Measurements from ENCODE around the gene LILRB2. TPM values are rescaled to one million over a fixed set of nuclear protein-coding genes. Genes with fewer than 3 reads are reported as not detected.
"Not testable (repeated sequence)": the region's sequence is repeated elsewhere in the genome, so short reads cannot be mapped to it uniquely, and the experiment has no call there.

Gene LILRB2
- total RNA-seq = not detected

DNA sequence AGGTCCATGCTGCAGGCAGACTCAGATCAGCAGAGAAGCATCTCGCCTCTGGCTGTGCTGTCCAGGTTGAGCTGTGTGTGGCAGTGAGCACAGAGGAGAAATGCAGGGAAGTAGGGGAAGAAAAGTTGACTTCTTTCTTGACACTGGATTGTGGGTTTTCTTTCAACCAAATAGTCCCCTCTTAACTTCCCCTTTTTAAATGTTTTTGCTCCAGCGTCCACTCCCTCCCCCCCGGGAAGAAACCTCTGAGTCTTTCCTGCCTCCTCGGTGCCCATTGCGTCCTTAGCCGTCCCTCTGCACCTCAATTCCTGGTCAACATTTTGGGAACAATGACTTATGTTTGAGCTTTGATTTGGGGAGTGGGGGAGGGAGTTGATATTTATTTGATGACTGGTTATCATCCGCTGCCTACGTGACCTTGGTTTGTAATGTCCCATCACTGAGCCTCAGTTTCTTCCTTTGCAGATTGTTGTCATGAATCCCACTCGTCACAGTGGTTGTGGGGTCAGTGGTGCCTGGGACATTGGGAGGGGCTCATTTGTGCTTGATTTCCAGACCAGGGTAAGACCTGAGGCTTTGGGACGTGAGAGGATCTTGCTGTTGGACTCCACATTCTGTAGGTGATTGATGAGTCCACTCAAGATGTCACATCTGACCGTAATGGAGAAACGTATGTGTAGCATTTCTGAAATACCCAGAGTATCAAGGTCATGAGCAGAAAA, at the start of gene LILRB2:
TSS of gene LILRB2 (minus strand) at position 104 of the 722 bp plus-strand sequence. CDS start 614 bp downstream, outside the sequence.
- Mint-ChIP-seq H3K36me3 (ENCODE audit: insufficient read depth) (no peaks in the 10 kb centered on the region), H3K27me3 (ENCODE audit: low read depth) (peaks cover 42% of the 10 kb centered on the region), H3K9me3 (no peaks in the 10 kb centered on the region), H3K4me1 (ENCODE audit: low read depth) (peaks cover 7% of the 10 kb centered on the region), H3K4me3 (no peak within 1 kb of the TSS)
- ATAC-seq (no peak), DNase-seq (no peak)

DNA sequence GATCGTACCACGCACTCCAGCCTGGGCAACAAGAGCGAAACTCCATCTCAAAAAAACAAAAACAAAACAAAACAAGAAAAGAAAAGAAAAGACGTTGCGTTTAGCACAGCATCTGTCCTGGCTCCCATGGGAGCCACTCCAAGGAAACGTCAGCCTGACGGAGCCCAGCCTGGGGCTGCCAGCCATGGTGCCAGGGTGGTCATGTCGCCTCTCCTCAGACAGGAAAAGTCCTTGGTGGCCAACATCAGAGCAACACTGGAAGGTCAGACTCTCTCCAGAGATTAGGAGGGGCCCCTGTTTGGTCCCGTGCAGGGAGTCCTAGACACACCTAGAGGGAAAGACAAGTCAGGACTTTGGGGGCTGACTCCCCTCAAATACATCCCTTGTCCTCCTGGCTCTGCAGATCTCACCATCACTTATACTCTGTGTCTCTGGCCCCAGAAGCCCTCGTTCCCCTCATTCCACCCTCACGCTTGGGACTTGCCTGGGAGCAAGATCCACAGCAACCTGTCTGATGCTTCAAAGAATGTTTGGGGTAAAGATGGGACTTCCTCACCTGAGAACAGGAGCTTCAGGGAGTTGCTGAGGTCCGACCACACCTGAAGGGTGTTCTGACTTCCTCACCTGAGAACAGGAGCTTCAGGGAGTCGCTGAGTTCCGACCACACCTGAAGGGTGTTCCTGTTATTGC, 48.7 kb upstream of the LILRB2 start:
- Mint-ChIP-seq H3K4me1 (ENCODE audit: low read depth) (peaks cover 29% of the 10 kb centered on the region), H3K4me3 (no peak overlapping the region), H3K27me3 (ENCODE audit: low read depth) (peaks cover 4% of the 10 kb centered on the region), H3K9me3 (no peaks in the 10 kb centered on the region), H3K36me3 (ENCODE audit: insufficient read depth) (no peaks in the 10 kb centered on the region)
- DNase-seq (no peak), ATAC-seq (no peak)

DNA sequence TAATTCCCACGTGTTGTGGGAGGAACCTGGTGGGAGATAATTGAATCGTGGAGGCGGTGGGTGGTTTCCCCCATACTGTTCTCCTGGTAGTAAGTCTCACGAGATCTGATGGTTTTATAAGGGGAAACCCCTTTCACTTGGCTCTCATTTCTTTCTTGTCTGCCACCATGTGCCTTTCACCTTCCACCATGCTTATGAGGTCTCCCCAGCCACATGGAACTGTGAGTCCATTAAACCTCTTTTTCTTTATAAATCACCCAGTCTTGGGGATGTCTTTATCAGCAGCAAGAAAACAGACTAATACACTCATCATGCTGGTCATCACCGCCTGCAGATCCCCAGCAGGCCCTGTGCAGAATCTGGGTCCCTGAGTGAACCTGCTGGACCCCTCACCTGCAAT, 47.9 kb upstream of the LILRB2 start:
- H3K4me1 Mint-ChIP-seq (ENCODE audit: low read depth) = peaks cover 29% of the 10 kb centered on the region
- not testable (repeated sequence) for DNase-seq; H3K9me3 Mint-ChIP-seq; H3K36me3 Mint-ChIP-seq (ENCODE audit: insufficient read depth); H3K27me3 Mint-ChIP-seq (ENCODE audit: low read depth); H3K4me3 Mint-ChIP-seq; ATAC-seq

DNA sequence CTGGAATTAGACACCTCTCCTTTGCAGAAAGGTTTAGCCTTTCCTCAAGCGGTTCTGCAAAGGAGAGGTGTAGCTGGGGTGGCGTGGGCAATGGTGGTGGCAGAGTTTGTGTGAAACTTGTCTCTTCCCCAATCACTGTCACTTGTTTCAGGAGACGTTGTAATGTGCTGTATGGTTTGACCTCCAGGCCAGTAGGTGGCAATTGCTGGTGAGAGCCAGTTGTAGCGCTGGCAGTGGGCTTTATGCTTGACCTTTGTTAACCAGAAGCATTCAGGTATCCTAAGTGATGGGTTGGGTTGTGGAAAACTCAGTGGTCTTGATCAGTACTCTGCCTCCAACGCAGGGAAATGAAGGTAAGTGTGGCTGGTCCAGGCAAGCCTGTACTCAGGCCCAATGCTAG, 44.7 kb upstream of the LILRB2 start:
- peaks cover 29% of the 10 kb centered on the region for H3K4me1 Mint-ChIP-seq (ENCODE audit: low read depth)
- no peaks in the 10 kb centered on the region for H3K36me3 Mint-ChIP-seq (ENCODE audit: insufficient read depth)
- no peaks in the 10 kb centered on the region for H3K9me3 Mint-ChIP-seq
- peaks cover 12% of the 10 kb centered on the region for H3K27me3 Mint-ChIP-seq (ENCODE audit: low read depth)
- H3K4me3 Mint-ChIP-seq = no peak overlapping the region
- DNase-seq (no peak), ATAC-seq (no peak)

DNA sequence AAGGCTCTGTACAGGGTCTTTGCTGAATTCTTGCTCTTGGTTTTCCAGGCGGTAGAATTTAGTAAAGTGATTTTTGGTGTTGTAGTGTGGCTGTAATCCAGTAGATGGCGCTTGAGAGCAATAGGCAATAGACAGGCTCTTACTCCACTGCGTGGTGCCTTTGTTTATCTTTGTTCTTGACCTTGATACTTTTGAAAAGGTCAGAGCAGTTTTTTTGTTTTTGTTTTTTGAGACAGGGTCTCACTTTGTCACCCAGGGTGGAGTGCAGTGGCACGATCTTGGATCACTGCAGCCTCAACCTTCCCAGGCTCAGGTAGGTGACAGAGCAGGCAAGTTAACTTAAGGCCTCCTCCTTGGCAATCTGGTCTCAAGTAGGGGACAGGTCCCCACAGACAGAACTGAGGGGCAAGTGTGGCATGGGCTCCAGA, 44.3 kb upstream of the LILRB2 start:
- H3K4me1 Mint-ChIP-seq (ENCODE audit: low read depth) = peaks cover 29% of the 10 kb centered on the region
- peak; percentile 44 for DNase-seq
- H3K36me3 Mint-ChIP-seq (ENCODE audit: insufficient read depth) = no peaks in the 10 kb centered on the region
- peaks cover 13% of the 10 kb centered on the region for H3K27me3 Mint-ChIP-seq (ENCODE audit: low read depth)
- H3K4me3 Mint-ChIP-seq = no peak overlapping the region
- peak; percentile 60 to 71 for ATAC-seq
- H3K9me3 Mint-ChIP-seq = no peaks in the 10 kb centered on the region

DNA sequence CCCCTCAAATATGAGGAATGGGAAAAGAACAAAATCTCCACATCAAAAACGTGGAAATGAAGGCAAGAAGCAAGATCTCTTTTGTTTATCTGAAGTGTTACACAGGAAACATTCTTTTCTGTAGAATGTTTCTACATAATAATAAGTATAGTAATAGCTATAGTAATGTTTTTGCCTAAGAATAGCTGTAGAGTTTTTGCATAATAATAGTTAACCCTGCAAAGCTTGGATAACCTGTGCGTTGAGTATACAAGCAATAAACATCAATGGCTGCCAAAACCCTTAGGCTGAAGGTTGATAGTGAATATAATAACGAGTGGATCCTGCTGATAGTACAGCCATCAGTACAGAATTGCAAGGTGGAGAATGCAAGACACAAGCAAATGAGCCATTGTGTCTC, 43.2 kb upstream of the LILRB2 start:
- no peak overlapping the region for H3K4me3 Mint-ChIP-seq
- ATAC-seq = no peak
- H3K36me3 Mint-ChIP-seq (ENCODE audit: insufficient read depth) = no peaks in the 10 kb centered on the region
- DNase-seq = no peak
- H3K27me3 Mint-ChIP-seq (ENCODE audit: low read depth) = peaks cover 15% of the 10 kb centered on the region
- H3K4me1 Mint-ChIP-seq (ENCODE audit: low read depth) = peaks cover 29% of the 10 kb centered on the region
- H3K9me3 Mint-ChIP-seq = no peaks in the 10 kb centered on the region

DNA sequence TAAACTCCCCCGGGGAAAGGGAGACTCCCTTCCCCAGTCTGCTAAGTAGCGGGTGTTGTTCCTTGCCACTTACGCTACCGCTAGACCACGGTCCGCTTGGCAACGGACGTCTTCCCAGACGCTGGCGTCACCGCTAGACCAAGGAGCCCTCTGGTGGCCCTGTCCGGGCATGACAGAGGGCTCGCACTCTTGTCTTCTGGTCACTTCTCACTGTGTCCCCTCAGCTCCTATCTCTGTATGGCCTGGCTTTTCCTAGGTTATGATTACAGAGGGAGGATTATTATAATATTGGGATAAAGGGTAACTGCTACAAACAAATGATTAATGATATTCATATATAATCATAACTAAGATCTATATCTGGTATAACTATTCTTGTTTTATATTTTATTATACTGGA, 42.0 kb upstream of the LILRB2 start:
- Mint-ChIP-seq H3K27me3 (ENCODE audit: low read depth) (peaks cover 20% of the 10 kb centered on the region), H3K4me1 (ENCODE audit: low read depth) (peaks cover 19% of the 10 kb centered on the region)
- not testable (repeated sequence) for H3K36me3 Mint-ChIP-seq (ENCODE audit: insufficient read depth); H3K9me3 Mint-ChIP-seq; ATAC-seq; H3K4me3 Mint-ChIP-seq; DNase-seq

DNA sequence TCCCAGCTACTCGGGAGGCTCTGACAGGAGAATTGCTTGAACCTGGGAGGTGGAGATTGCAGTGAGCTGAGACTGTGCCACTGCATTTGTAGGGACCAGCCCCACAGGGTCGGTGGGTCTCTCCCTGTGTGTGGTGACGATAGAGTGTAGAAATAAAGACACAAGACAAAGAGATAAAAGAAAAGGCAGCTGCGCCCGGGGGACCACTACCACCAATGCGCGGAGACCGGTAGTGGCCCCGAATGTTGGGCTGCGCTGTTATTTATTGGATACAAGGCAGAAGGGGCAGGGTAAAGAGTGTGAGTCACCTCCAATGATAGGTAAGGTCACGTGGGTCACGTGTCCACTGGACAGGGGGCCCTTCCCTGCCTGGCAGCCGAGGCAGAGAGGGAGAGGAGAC, 41.4 kb upstream of the LILRB2 start:
- not testable (repeated sequence) for ATAC-seq; H3K36me3 Mint-ChIP-seq (ENCODE audit: insufficient read depth); H3K4me3 Mint-ChIP-seq; DNase-seq; H3K9me3 Mint-ChIP-seq
- Mint-ChIP-seq H3K4me1 (ENCODE audit: low read depth) (peaks cover 14% of the 10 kb centered on the region), H3K27me3 (ENCODE audit: low read depth) (peaks cover 25% of the 10 kb centered on the region)

DNA sequence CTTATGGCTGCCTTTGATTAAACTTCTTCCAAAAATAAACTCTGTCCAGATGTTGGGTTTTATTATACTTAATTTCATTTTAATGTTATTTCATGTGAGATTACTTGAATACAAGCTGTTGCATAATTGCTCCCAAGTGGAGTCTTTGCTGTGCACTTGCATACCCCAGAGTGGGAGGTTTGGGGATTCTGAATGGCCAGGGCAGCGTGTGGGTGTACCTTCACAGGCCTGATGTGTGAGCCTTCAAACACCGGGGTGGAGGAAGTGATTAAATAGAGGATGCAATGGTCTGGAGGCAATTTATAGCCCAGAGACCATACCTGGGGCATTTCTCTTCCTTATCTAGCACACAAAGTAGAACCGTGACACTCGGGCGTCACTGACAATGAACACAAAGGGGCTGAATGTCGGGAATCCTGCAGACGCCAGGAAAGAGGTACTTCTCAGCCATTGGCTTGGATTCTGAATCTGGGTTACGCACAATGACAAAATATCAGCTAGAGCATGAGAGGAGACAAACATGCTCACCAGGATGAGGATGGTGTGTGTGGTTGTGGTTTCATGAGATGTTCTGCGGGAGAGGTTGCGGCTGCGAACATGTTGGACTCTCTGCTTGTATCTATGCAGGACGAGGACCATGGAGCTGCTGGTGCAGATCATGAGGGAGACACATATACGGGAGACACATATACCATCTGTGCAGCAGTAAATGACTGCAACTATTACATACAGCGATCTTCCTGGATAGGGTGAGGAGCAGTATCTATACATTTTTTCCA, 39.2 kb upstream of the LILRB2 start:
- H3K4me1 Mint-ChIP-seq (ENCODE audit: low read depth) = peaks cover 1% of the 10 kb centered on the region
- DNase-seq = no peak
- no peaks in the 10 kb centered on the region for H3K9me3 Mint-ChIP-seq
- no peak for ATAC-seq
- H3K27me3 Mint-ChIP-seq (ENCODE audit: low read depth) = peaks cover 30% of the 10 kb centered on the region
- no peaks in the 10 kb centered on the region for H3K36me3 Mint-ChIP-seq (ENCODE audit: insufficient read depth)
- no peak overlapping the region for H3K4me3 Mint-ChIP-seq

DNA sequence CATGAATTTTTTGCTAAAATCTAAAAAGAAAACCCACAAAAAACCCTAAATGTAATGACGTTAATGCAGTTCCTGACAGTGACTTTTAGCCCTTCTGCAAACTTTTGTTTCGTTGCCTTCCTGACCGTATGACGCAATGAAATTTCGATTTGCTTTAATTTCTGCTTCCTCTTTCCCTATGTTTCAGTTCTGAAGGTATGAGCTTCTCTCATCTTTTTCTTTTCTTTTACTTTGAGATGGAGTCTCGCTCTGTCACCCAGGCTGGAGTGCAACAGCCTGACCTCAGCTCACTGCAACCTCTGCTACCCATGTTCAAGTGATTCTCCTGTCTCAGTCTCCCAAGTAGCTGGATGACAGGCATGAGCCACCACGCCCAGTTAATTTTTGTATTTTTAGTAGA, 38.1 kb upstream of the LILRB2 start:
- ATAC-seq = no peak
- H3K36me3 Mint-ChIP-seq (ENCODE audit: insufficient read depth) = no peaks in the 10 kb centered on the region
- no peak for DNase-seq
- no peaks in the 10 kb centered on the region for H3K4me1 Mint-ChIP-seq (ENCODE audit: low read depth)
- no peaks in the 10 kb centered on the region for H3K9me3 Mint-ChIP-seq
- H3K27me3 Mint-ChIP-seq (ENCODE audit: low read depth) = peaks cover 27% of the 10 kb centered on the region
- H3K4me3 Mint-ChIP-seq = no peak overlapping the region

DNA sequence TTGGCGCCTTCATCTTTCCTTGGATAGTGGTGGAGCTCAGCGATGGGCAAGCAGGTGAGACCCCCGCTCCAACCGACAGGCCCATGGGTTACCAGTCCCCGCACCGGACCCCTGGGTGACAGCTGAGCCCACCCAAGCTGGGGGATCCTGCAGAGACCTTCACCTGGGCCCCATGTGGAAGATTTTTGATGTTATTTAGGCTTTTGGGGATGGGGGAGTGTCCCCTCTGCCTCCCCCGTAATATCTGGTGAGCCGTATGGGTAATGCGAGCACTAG, 37.0 kb upstream of the LILRB2 start:
- Mint-ChIP-seq H3K4me3 (no peak overlapping the region), H3K4me1 (ENCODE audit: low read depth) (no peaks in the 10 kb centered on the region), H3K36me3 (ENCODE audit: insufficient read depth) (no peaks in the 10 kb centered on the region), H3K27me3 (ENCODE audit: low read depth) (peaks cover 33% of the 10 kb centered on the region), H3K9me3 (no peaks in the 10 kb centered on the region)
- ATAC-seq = no peak
- no peak for DNase-seq

DNA sequence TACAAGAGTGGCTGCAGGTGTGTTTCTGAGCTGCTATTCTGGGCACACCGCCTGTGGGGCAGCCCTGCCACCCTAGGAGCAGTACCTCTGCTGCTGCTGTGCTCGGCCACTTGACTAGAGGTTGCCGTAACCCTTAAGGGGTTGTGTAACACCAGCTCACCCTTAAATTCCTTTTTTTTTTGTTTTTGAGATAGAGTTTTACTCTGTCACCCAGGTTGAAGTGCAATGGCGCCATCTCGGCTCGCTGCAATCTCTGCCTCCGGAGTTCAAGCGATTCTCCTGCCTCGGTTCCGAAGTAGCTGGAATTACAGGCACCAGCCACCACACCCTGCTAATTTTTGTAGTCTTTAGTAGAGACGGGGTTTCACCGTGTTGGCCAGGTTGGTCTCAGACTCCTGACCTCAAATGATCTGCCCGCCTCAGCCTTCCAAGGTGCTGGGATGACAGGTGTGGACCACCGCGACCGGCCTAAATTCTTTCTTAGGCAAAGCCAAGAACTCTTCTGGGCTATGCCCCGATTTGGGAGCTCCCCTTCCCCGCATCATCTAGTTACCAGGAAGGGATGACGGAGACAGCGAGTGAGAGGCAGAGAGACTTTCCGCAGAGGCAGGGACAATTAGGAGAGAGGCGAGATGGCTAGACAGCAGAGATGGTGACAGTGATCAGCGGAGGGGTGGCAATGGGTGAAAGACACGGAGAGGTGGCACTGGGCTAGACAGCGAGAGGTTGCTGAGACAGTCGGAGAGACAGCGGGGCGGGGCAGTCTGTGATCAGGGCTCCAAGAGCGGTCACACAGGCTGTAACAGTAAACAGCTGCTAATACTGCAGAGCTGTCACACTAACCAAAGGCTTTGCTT, 36.4 kb upstream of the LILRB2 start:
- Mint-ChIP-seq H3K36me3 (ENCODE audit: insufficient read depth) (no peaks in the 10 kb centered on the region), H3K4me1 (ENCODE audit: low read depth) (no peaks in the 10 kb centered on the region), H3K4me3 (no peak overlapping the region), H3K27me3 (ENCODE audit: low read depth) (peaks cover 39% of the 10 kb centered on the region), H3K9me3 (no peaks in the 10 kb centered on the region)
- ATAC-seq (no peak), DNase-seq (no peak)

DNA sequence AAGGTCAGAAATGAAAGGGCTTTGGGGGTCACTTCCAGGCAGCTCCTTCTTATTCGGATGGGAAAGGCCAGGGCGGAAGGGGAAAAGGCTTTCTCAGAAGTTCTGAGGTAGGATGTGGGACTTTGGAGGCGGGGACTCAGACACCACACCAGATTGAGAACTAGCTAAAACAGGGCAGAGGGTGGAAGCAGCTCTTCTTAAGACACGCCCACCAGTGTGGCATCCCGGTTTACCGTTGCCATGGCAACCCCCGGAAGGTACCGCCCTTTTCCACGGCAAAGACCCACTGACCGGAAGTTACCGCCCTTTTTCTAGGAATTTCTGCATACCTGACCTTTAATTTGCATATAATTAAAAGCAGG, 35.8 kb upstream of the LILRB2 start:
- Mint-ChIP-seq H3K9me3 (no peaks in the 10 kb centered on the region), H3K4me1 (ENCODE audit: low read depth) (no peaks in the 10 kb centered on the region), H3K27me3 (ENCODE audit: low read depth) (peaks cover 39% of the 10 kb centered on the region), H3K4me3 (no peak overlapping the region), H3K36me3 (ENCODE audit: insufficient read depth) (no peaks in the 10 kb centered on the region)
- ATAC-seq = no peak
- DNase-seq = no peak

DNA sequence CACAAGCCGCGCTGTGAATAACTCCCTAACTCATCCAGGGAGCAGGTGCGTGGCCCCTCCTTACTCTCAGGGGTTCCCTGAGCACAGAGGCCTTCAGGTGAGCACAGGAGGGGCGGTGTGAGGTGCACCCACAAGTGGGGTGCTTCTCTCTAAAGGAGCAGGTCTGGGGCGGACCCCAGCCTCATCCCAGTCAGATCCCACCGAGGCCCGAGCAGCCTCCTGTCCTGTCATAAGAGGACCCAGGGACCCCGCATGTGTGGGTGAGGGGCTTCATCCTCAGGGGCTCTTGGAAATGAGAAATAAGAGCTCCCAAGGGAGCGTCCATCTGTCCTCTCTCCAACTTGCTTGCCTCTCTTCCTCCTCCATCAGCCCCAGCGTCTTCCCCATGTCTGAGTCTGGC, 35.0 kb upstream of the LILRB2 start:
- no peaks in the 10 kb centered on the region for H3K9me3 Mint-ChIP-seq
- H3K27me3 Mint-ChIP-seq (ENCODE audit: low read depth) = peaks cover 41% of the 10 kb centered on the region
- no peaks in the 10 kb centered on the region for H3K4me1 Mint-ChIP-seq (ENCODE audit: low read depth)
- DNase-seq (no peak), ATAC-seq (no peak)
- H3K4me3 Mint-ChIP-seq = no peak overlapping the region
- no peaks in the 10 kb centered on the region for H3K36me3 Mint-ChIP-seq (ENCODE audit: insufficient read depth)
